Retinal pigment epithelial cell (primary cell): ENCODE data around the gene ATG12.
"Not testable (repeated sequence)": the region's sequence is repeated elsewhere in the genome, so short reads cannot be mapped to it uniquely, and the experiment has no call there.

Experiments used
- DNase-seq: peaks from one replicate; pipeline ENCODE4 v3.0.0-alpha.2; 2010; ENCODE audit warnings: low read depth
- H3K4me3 ChIP-seq: 2 replicates; pipeline ENCODE4 v1.5.1; 2011; ENCODE audit warnings: mild to moderate bottlenecking, low read length, control low read depth, moderate library complexity
- TF ChIP-seq, protein P1 (sequence below): conservative IDR thresholded peaks from 2 replicates; pipeline ENCODE4 v1.5.1; 2011; ENCODE audit warnings: low read depth, low read length, control low read depth, inconsistent platforms

Gene ATG12

DNA sequence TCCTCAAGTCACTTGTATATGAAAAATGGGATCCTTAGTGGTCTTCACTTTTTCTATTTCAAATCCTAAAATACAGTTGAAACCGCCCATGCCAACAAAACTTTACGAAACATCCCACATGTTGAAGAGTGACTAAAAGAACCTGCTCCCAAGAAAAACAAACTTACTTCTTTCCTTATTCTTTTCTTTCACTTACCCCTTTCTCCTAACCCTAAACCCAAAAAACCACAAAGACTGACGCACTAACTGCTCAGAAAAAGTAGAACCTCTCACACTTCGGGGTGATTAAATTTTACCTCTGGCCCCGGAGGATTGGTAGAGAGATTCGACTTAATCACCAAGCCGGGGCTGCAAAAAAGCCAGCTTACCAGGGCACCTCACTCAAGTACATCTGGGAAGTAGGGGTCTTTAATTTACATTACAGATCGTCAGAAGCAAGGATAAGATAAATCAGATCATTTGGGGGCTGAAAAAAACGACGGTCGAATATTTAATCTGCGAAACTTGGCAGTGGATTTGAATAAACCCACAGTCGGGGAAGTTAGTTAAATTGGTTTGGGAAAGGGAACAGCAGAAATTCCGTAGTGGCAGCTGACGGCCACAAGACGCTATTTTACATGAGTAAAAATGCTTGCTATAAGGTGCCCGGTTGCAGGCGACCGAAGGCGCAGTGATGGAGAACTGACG, 26.2 kb downstream of the ATG12 start:
- DNase-seq = no peak
- TF ChIP-seq, protein P1, sequence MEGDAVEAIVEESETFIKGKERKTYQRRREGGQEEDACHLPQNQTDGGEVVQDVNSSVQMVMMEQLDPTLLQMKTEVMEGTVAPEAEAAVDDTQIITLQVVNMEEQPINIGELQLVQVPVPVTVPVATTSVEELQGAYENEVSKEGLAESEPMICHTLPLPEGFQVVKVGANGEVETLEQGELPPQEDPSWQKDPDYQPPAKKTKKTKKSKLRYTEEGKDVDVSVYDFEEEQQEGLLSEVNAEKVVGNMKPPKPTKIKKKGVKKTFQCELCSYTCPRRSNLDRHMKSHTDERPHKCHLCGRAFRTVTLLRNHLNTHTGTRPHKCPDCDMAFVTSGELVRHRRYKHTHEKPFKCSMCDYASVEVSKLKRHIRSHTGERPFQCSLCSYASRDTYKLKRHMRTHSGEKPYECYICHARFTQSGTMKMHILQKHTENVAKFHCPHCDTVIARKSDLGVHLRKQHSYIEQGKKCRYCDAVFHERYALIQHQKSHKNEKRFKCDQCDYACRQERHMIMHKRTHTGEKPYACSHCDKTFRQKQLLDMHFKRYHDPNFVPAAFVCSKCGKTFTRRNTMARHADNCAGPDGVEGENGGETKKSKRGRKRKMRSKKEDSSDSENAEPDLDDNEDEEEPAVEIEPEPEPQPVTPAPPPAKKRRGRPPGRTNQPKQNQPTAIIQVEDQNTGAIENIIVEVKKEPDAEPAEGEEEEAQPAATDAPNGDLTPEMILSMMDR = no peak
- peak overlapping the region; percentile 86 for H3K4me3 ChIP-seq

DNA sequence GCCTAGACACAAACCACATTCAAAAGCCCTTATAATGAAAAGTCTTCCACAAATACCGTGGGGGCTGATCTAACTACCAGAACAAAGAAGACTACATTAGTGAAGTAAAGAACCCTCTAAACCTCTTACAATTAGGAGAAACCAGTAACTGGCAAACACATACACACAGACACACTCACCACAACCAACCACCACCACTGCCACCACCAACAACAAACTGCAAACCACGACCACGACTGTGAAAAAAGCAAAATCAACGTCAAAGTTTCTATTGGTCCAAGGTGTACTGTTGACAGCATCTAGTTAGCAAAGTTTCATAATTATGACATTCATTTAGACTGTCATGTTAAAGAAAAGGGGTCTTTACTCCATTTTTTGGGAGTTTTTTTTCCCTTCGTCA, 27.6 kb downstream of the ATG12 start:
- H3K4me3 ChIP-seq = peak overlapping the region; percentile 86
- TF ChIP-seq, protein P1 = no peak
- DNase-seq = no peak

DNA sequence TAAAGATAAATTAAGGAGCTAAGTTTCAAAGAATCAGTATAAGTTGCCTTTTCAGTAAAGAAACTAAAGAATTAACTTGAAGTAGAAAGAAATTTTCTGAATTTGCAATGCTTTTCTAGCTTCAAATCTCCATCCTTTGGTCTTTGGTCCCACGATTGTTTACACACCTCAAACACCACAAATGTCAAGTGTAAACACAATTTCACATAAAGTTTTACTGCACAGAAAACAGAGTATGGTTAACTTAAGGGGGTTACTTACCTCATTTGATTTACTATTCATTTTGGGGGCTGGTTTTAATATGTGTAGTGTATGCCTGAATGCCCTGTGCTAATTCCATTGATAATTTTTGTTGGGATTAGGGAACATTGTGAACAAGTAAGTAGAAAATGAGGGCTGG, 29.0 kb downstream of the ATG12 start:
- TF ChIP-seq, protein P1 = no peak
- no peak for DNase-seq
- H3K4me3 ChIP-seq = no peak overlapping the region

DNA sequence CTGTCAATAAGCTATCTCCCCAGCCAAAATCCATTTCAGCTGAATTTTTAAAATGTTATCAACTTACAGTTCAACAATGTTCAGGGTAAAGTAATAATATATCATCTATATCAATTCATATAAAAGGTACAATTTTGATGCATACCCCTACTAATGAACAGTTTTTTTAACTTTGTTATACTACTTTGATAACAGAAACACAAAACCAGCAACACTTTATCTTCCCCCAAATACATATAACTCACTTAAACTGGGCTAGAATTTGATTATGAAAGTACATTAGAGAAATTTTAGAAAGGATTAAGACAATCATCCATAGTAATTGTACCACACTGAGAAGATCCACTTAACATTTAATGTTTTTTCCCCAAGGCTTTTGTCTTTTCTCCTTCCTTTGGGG, 30.0 kb downstream of the ATG12 start:
- no peak overlapping the region for H3K4me3 ChIP-seq
- no peak for DNase-seq
- TF ChIP-seq, protein P1 = no peak

DNA sequence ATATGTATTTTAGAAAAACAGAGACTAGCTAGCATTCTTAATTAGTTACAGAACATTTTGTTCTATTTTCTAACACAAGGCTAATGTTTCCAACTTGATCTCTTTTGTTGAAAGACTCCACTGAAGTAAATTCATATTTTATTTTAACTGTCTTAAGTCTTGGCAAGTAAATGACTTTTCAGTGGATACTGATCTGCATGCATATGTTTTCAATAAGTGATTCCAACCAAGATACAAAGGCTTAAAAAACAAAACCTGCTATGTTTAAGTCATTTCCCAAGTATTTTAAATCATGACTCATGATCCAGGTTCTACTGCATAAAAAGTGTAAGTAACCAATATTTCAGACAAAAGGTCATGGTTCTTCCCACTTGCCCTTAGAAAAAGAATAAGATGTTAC, 30.6 kb downstream of the ATG12 start:
- DNase-seq = no peak
- H3K4me3 ChIP-seq = no peak overlapping the region
- TF ChIP-seq, protein P1 = no peak

DNA sequence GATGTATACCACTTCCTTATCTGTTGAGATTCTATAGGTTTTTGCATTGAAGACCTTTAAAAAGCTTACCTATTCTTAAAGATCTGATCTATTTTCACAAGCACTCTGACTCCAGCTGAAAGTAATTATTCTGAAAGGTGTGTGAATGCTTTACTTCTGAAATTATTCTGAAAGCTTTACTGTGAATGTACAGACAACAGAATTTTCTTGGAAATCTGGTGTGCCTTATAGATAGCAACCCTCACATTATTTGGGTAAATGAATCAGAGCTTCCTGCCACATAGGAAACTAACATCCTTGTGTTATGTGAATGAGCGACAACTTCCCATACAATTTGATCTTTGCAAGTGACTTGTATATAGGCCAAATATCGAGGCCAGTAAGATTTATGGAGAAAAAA, 31.4 kb downstream of the ATG12 start:
- TF ChIP-seq, protein P1 = no peak
- no peak overlapping the region for H3K4me3 ChIP-seq
- DNase-seq = no peak

DNA sequence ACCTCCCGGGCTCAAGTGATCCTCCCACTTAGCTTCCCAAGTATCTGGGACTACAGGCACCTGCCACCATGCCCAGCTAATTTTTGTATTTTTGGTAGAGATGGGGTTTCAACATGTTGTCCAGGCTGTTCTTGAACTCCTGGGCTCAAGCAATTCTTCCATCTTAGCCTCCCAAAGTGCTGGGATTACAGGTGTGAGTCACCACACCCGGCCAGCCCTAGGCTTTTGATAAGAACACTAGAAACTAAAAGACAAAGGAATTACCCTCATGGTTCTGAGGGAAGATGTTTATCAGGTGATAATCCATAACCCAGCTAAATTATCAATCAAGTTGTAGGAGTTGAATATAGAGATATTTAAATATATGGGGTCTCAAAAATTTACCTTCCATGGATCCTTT, 33.3 kb downstream of the ATG12 start:
- not testable (repeated sequence) for DNase-seq, H3K4me3 ChIP-seq
